Measurements from ENCODE around the gene GCNA. TPM values are rescaled to one million over a fixed set of nuclear protein-coding genes. Genes with fewer than 3 reads are reported as not detected.
A peak's percentile ranks its signal among the peaks of the same experiment; 100 is the strongest.

Gene GCNA
- total RNA-seq, 4 donors from 2014 or later, result 0.67 to 3.8 (median 0.98) TPM

- TF ChIP-seq POLR2A (IDR thresholded peaks at IDR 0.05) (no peak), CTCF (IDR thresholded peaks at IDR 0.05) (no peak)
- no peak for DNase-seq (ENCODE audit: low spot score in 2 of 2)
- intact Hi-C loops (cut with DNase I; ENCODE audit: low total_unique reads), result no loop called here
- 1 to 27% methylated on average over 9 of the region's 9 CpGs for WGBS, 2 donors
- peak overlapping the region; percentile 59 for H3K4me3 ChIP-seq (ENCODE audit: low read depth, poor library complexity, severe bottlenecking)
Observed at GRCh38 chrX:71534773-71535544, 43.3 kb upstream of the GCNA start.

GRCh38 chrX:71536285-71536684 lies 42.0 kb upstream of the GCNA start:
- 4 to 34% methylated on average over 5 of the region's 5 CpGs for WGBS, 2 donors
- H3K4me3 ChIP-seq (ENCODE audit: low read depth, poor library complexity, severe bottlenecking), result no peak overlapping the region
- TF ChIP-seq CTCF (IDR thresholded peaks at IDR 0.05) (no peak), POLR2A (IDR thresholded peaks at IDR 0.05) (no peak)
- intact Hi-C loops (cut with DNase I; ENCODE audit: low total_unique reads), result no loop called here
- DNase-seq (ENCODE audit: low spot score in 2 of 2), result no peak

- H3K4me3 ChIP-seq (ENCODE audit: low read depth, poor library complexity, severe bottlenecking), result no peak overlapping the region
- TF ChIP-seq POLR2A (IDR thresholded peaks at IDR 0.05) (no peak), CTCF (IDR thresholded peaks at IDR 0.05) (no peak)
- 81 to 83% methylated on average over 9 of the region's 9 CpGs for WGBS, 2 donors
- intact Hi-C loops (cut with DNase I; ENCODE audit: low total_unique reads), result no loop called here
- DNase-seq (ENCODE audit: low spot score in 2 of 2), result no peak
Observed at GRCh38 chrX:71537743-71538142, 40.5 kb upstream of the GCNA start.

GRCh38 chrX:71540801-71541200 lies 37.4 kb upstream of the GCNA start:
- no peak for TF ChIP-seq POLR2A (IDR thresholded peaks at IDR 0.05)
- no peak for TF ChIP-seq CTCF (IDR thresholded peaks at IDR 0.05)
- no peak for DNase-seq (ENCODE audit: low spot score in 2 of 2)
- intact Hi-C loops (cut with DNase I; ENCODE audit: low total_unique reads), result no loop called here
- no peak overlapping the region for H3K4me3 ChIP-seq (ENCODE audit: low read depth, poor library complexity, severe bottlenecking)
- WGBS, 2 donors, result 52 to 56% methylated on average over 3 of the region's 3 CpGs

- no peak for DNase-seq (ENCODE audit: low spot score in 2 of 2)
- intact Hi-C loops (cut with DNase I; ENCODE audit: low total_unique reads), result no loop called here
- WGBS, 2 donors, result 39 to 51% methylated on average over 8 of the region's 8 CpGs
- no peak overlapping the region for H3K4me3 ChIP-seq (ENCODE audit: low read depth, poor library complexity, severe bottlenecking)
- TF ChIP-seq POLR2A (IDR thresholded peaks at IDR 0.05) (no peak), CTCF (IDR thresholded peaks at IDR 0.05) (no peak)
Observed at GRCh38 chrX:71541210-71542022, 36.8 kb upstream of the GCNA start.
